GM18511 (cell line): ENCODE results near the gene SAXO2.
"Not testable (repeated sequence)": the region's sequence is repeated elsewhere in the genome, so short reads cannot be mapped to it uniquely, and the experiment has no call there.

Source experiments
- ATAC-seq: cut with Tn5 transposase; IDR thresholded peaks from one replicate; pipeline ENCODE4 v1.9.1; 2021; ENCODE audit warnings: mild to moderate bottlenecking, moderate library complexity; ENCODE audit not compliant: unreplicated experiment

Gene SAXO2

GRCh38 chr15:82332711-82333602 is 70.3 kb downstream of the SAXO2 start:
- not testable (repeated sequence) for ATAC-seq

GRCh38 chr15:82333603-82334553 is 71.3 kb downstream of the SAXO2 start:
- not testable (repeated sequence) for ATAC-seq
